GM21390 (cell line): ENCODE results near the gene ERCC6L2.
A peak's percentile ranks its signal among the peaks of the same experiment; 100 is the strongest.

ENCODE experiments used
- ATAC-seq: cut with Tn5 transposase; IDR thresholded peaks from one replicate; pipeline ENCODE4 v1.9.1; 2021; ENCODE audit not compliant: unreplicated experiment

Gene ERCC6L2

GRCh38 chr9:95875305-95876137, at the start of gene ERCC6L2:
TSS of gene ERCC6L2 (plus strand) at chr9:95875691. CDS start at chr9:95876039, 348 bp downstream.
- ATAC-seq, result peak; percentile 78

GRCh38 chr9:95826183-95826838, 49.2 kb upstream of the ERCC6L2 start:
- ATAC-seq, result no peak

- no peak for ATAC-seq
These were observed 44.7 kb upstream of the ERCC6L2 start for GRCh38 chr9:95830768-95831167.

- ATAC-seq, result no peak
These were observed 43.7 kb upstream of the ERCC6L2 start for GRCh38 chr9:95831810-95832209.

GRCh38 chr9:95833546-95834178, 41.8 kb upstream of the ERCC6L2 start:
- no peak for ATAC-seq

GRCh38 chr9:95834281-95834907, 41.1 kb upstream of the ERCC6L2 start:
- ATAC-seq, result no peak

- no peak for ATAC-seq
These were observed 40.1 kb upstream of the ERCC6L2 start for GRCh38 chr9:95835393-95835792.

GRCh38 chr9:95836072-95836471, 39.4 kb upstream of the ERCC6L2 start:
- ATAC-seq, result no peak

GRCh38 chr9:95839012-95839411, 36.5 kb upstream of the ERCC6L2 start:
- ATAC-seq, result no peak

GRCh38 chr9:95840074-95840473, 35.4 kb upstream of the ERCC6L2 start:
- no peak for ATAC-seq

GRCh38 chr9:95841377-95841776, 34.1 kb upstream of the ERCC6L2 start:
- no peak for ATAC-seq

GRCh38 chr9:95845751-95846150, 29.7 kb upstream of the ERCC6L2 start:
- no peak for ATAC-seq

- no peak for ATAC-seq
These were observed 26.7 kb upstream of the ERCC6L2 start for GRCh38 chr9:95848764-95849163.

GRCh38 chr9:95852059-95853032, 23.1 kb upstream of the ERCC6L2 start:
- ATAC-seq, result peak; percentile 92

GRCh38 chr9:95854386-95855020, 21.0 kb upstream of the ERCC6L2 start:
- no peak for ATAC-seq

- no peak for ATAC-seq
These were observed 19.5 kb upstream of the ERCC6L2 start for GRCh38 chr9:95855961-95856360.

GRCh38 chr9:95857124-95857523, 18.4 kb upstream of the ERCC6L2 start:
- ATAC-seq, result no peak

GRCh38 chr9:95857896-95858295, 17.6 kb upstream of the ERCC6L2 start:
- ATAC-seq, result peak; percentile 56

GRCh38 chr9:95862343-95862742, 13.1 kb upstream of the ERCC6L2 start:
- no peak for ATAC-seq
